CD4-positive, alpha-beta T cell treated with Interleukin-6 for 4 hours (primary cell): ENCODE results near the gene PHTF1.

Source experiments
- DNase-seq: peaks from one replicate; pipeline ENCODE4 v3.0.0-alpha.2; 2020; ENCODE audit warnings: mixed read lengths

The PHTF1 gene

GRCh38 chr1:113662101-113662500, 97.2 kb downstream of the PHTF1 start:
- no peak for DNase-seq

DNA sequence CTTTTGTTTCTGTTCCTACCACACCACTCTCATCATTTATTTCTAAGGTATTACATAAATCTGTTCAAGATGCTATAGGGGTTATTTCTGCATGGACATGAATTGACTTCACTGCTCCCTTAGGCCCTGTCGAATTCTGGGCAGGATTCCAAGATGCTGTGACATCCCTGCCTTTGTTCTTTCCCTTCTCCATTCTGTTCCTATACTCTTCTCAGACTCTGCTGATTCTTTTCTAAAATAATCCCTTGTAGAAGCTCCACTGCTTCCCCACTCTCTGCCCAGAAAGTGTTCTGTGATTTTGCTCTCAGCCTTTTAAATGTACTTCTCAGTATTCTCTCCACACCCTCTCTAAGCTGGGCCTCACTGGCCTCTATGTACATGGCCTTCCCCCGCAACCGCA, 99.2 kb downstream of the PHTF1 start:
- no peak for DNase-seq

DNA sequence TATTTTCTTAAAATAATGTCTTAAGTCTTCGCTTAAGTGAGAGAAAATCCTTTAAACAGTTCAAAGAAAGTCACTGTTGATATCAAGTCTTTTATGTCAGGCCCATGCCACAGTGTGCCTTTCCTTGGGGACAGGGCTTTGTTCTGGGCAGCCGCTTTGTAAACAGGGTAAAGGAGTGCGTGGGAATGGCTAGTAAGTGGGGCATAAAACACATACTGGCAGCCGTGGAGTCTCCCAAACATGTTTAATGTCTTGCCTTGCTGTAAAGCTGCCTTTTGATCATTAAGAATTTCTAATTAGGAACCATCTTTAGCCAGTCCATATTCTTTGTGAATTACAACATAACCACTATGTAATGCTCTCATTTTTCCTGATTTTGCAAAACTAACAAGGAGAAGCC, 99.7 kb downstream of the PHTF1 start:
- no peak for DNase-seq

DNA sequence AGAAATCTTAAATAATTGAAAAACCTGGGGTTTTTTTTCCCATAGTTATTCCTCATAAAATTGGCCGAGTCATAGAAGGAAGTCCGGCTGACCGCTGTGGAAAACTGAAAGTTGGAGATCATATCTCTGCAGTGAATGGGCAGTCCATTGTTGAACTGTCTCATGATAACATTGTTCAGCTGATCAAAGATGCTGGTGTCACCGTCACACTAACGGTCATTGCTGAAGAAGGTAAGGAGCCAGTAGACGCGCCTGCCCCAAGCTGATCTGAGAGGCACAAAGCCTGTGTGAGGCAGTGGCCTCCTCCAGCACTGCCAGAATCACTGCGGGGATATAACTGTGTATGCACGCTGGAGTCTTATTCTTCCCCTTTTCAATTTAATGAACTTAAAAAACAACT, 100.3 kb downstream of the PHTF1 start:
- no peak for DNase-seq

DNA sequence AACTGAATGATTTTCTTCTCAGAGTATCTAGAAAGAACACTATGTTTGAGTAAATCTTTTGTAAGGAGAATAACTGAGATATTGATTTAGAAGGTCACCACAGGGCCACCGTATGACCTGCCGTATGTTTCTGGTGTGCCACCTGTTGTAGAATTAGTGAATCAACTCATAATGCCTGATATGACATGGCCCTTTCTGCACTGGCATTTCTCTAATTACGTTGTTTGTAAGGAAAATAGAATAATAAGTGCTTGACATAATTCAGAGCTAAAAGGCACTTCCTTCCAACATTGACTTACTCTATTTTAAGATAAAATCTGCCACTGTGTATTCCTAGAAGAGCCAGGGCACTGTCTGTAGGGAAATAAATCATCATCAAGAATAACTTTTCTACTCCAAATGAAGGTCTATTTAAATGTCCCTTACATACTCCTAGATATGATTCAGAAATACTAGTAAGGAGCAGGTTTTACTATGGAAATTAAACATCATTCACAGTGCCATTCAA, 101.7 kb downstream of the PHTF1 start:
- no peak for DNase-seq

DNA sequence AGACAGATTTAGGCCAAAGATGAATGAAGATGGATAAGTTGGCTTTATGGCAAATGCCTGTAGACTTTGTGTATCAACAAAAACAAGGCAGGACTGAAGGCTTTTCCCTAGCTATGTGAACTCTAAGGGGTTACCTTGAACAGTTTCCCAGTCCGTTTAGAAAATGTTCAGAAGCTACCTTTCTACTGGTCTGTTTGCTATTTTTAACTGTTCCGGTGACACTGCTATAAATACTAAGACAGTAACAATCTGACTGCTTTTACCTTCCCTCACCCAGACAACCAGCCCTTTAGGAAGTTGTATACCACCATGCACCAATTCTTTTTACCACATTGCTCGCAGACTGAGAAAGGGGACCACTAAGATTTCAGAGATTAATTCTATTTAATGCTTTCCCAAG, 102.2 kb downstream of the PHTF1 start:
- no peak for DNase-seq

DNA sequence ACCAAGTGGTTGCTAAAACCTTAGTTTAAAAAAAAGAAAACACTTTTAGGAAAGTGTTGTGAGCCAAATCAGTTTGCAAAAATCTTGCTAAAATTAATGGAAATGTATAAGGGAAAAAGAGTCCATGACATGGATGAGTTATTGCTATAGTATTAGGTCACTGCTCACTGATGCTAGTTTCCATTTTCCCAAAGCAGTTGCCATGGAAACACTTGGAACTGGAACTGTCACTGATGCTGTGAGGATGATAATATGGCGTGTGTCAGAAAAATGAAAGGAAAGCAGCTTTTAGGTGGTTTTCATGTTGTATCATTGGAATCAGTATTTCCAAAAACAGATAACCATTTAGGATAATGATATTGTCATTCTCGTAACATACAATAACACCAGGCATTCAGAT, 104.4 kb downstream of the PHTF1 start:
- DNase-seq, result no peak

GRCh38 chr1:113653741-113654140, 105.5 kb downstream of the PHTF1 start:
- DNase-seq, result no peak

GRCh38 chr1:113652771-113653170, 106.5 kb downstream of the PHTF1 start:
- no peak for DNase-seq

DNA sequence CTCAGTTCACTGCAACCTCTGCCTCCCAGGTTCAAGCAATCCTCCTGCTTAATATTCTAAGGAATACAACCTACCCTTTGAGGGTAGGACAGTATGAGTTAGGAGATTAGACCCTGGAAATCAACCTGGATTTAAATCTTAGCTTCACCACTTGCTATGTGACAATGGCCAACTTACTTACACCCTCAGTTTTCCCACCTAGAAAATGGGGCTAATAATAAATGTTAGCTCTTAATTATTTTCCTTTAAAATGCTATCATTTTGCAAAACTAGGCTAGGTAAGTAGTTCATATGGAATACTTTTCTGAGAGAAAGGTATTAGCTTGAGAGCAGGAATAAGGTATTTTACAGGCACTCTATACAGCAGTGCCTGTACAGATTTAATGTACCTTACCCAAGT, 110.8 kb downstream of the PHTF1 start:
- DNase-seq, result no peak

DNA sequence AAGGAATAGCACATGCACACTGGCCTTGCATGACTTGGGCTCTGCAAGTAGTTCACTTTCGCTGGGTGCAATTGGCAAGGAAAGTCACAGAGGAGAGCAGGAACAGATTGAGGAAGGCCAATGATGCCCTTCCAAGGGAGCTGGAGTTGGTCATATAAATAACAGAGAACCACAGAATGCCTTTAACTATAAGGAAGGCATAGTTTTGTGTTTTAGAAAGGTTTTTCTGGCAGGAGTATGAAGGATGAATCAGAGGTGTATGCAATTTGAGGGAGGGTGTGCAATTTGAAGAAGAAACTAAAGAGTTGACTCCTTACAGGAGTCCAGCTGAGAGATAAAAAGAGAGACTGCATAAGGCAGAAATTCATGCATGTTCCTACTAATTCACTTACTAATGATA, 112.1 kb downstream of the PHTF1 start:
- no peak for DNase-seq
